Esophagus muscularis mucosa (tissue), 4 donors: ENCODE results near the gene DNAJC27.

Experiments
- EP300 ChIP-seq: sonication (generic); formaldehyde crosslinking; IDR thresholded peaks from one replicate; pipeline ENCODE4 v1.6.1; 2017; ENCODE audit warnings: antibody characterized with exemption
- POLR2A ChIP-seq: fragments of 450-650 bp; IDR thresholded peaks from one replicate; pipeline ENCODE4 v1.6.1; 2017; ENCODE audit warnings: antibody characterized with exemption, moderate library complexity, mild to moderate bottlenecking, low read depth
- TF ChIP-seq, protein P1 (sequence below), 3 experiments: fragments of 200-600 bp in 2 of 3; fragments of 450-650 bp in 1 of 3; sonication (generic) in 2 of 3; IDR thresholded peaks; one replicate each; pipeline ENCODE4 v1.5.1; 2017 to 2019; ENCODE audit warnings: antibody characterized with exemption in 3 of 3, mild to moderate bottlenecking in 2 of 3, moderate library complexity in 1 of 3

DNA sequence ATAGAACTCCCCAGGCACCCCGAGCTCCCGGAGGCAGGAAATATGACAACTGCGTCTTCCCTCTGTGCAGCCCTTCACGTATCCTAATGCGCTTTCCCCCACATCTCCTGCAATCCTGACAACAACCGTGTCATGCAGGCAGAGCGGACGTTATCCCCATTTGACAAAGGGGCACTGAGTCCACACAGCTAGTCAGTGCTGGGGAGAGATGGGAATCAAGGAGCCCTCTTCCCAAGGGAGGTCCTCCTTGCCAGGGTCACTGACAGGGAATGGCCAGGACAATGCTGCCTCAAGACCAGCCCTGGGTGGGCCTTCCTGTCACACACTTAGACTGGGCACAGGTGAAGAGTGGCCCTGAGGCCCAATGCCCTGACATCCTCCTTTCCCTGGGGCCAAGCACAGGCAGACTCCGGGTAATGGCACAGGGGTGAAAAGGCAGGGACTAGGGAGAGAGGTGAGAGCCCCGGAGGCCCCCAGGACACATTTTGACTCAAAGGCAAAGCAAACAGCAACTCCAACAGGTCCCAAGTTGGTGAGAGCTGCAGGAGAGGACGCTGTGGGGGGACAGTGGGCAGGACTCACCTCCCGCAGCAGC lies 53.9 kb downstream of the DNAJC27 start:
- TF ChIP-seq, protein P1, sequence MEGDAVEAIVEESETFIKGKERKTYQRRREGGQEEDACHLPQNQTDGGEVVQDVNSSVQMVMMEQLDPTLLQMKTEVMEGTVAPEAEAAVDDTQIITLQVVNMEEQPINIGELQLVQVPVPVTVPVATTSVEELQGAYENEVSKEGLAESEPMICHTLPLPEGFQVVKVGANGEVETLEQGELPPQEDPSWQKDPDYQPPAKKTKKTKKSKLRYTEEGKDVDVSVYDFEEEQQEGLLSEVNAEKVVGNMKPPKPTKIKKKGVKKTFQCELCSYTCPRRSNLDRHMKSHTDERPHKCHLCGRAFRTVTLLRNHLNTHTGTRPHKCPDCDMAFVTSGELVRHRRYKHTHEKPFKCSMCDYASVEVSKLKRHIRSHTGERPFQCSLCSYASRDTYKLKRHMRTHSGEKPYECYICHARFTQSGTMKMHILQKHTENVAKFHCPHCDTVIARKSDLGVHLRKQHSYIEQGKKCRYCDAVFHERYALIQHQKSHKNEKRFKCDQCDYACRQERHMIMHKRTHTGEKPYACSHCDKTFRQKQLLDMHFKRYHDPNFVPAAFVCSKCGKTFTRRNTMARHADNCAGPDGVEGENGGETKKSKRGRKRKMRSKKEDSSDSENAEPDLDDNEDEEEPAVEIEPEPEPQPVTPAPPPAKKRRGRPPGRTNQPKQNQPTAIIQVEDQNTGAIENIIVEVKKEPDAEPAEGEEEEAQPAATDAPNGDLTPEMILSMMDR (IDR thresholded peaks at IDR 0.05), result no peak
- TF ChIP-seq POLR2A (no peak), EP300 (no peak)
